ENCODE data around the gene CTSV. TPM values are rescaled to one million over a fixed set of nuclear protein-coding genes. Genes with fewer than 3 reads are reported as not detected.
A peak's percentile ranks its signal among the peaks of the same experiment; 100 is the strongest.
"Not testable (repeated sequence)": the region's sequence is repeated elsewhere in the genome, so short reads cannot be mapped to it uniquely, and the experiment has no call there.

CTSV gene
- total RNA-seq, 1 experiment from 2014 or later, result 27.1 TPM

- TF ChIP-seq POLR2AphosphoS5 (IDR thresholded peaks at IDR 0.05; ENCODE audit: low read depth, low read length), result peak; percentile 0; the same call in 1 of the 2 replicates
- no peak for TF ChIP-seq CTCF (IDR thresholded peaks at IDR 0.05)
- BruUV-seq (replicated peaks), result no TSS peak
- Histone ChIP-seq H3K36me3 (ENCODE audit: control insufficient read depth, insufficient read depth, low read length) (no peaks in the 10 kb centered on the region; the same call in 1 of the 2 replicates), H3K9me3 (ENCODE audit: control insufficient read depth, insufficient read depth, low read depth, low read length) (no peaks in the 10 kb centered on the region), H3K4me1 (ENCODE audit: control insufficient read depth, insufficient read depth, low read length) (peaks cover 7% of the 10 kb centered on the region), H3K4me3 (ENCODE audit: low read depth in 2 of 2, low read length in 2 of 2) (peak overlapping the region; percentile 63 to 82), H3K27ac (ENCODE audit: low read length) (peak overlapping the region; percentile 75), H3K27me3 (ENCODE audit: control insufficient read depth, insufficient read depth, low read length) (no peaks in the 10 kb centered on the region)
- peak; percentile 84 for ATAC-seq
- intact Hi-C loops (cut with micrococcal nuclease; ENCODE audit: unreplicated experiment) (no loop called here), in situ Hi-C loops (cut with HindIII; ENCODE audit: low pct_unique_long_range_greater_than_20kb, low sequenced_read_pairs) (no loop called here)
- CTCF ChIA-PET, result no interaction called here
- no peak for DNase-seq (ENCODE audit: low read depth, low spot score)
- POLR2A ChIA-PET, result no interaction called here
These were observed 545 bp upstream of the CTSV start for GRCh38 chr9:97039514-97039860.

GRCh38 chr9:97023505-97023904, 15.4 kb downstream of the CTSV start:
- H3K36me3 ChIP-seq (ENCODE audit: control insufficient read depth, insufficient read depth, low read length); H3K9me3 ChIP-seq (ENCODE audit: control insufficient read depth, insufficient read depth, low read depth, low read length); BruUV-seq (replicated peaks); DNase-seq (ENCODE audit: low read depth, low spot score); H3K4me3 ChIP-seq (ENCODE audit: low read depth in 2 of 2, low read length in 2 of 2); H3K27ac ChIP-seq (ENCODE audit: low read length); intact Hi-C loops (cut with micrococcal nuclease; ENCODE audit: unreplicated experiment); ATAC-seq; H3K4me1 ChIP-seq (ENCODE audit: control insufficient read depth, insufficient read depth, low read length); in situ Hi-C loops (cut with HindIII; ENCODE audit: low pct_unique_long_range_greater_than_20kb, low sequenced_read_pairs); POLR2A ChIA-PET; H3K27me3 ChIP-seq (ENCODE audit: control insufficient read depth, insufficient read depth, low read length); CTCF ChIA-PET: not testable (repeated sequence)

GRCh38 chr9:97013151-97014132, 25.5 kb downstream of the CTSV start:
- H3K9me3 ChIP-seq (ENCODE audit: control insufficient read depth, insufficient read depth, low read depth, low read length); H3K36me3 ChIP-seq (ENCODE audit: control insufficient read depth, insufficient read depth, low read length); H3K27me3 ChIP-seq (ENCODE audit: control insufficient read depth, insufficient read depth, low read length); POLR2A ChIA-PET; CTCF ChIA-PET; H3K4me1 ChIP-seq (ENCODE audit: control insufficient read depth, insufficient read depth, low read length); BruUV-seq (replicated peaks); in situ Hi-C loops (cut with HindIII; ENCODE audit: low pct_unique_long_range_greater_than_20kb, low sequenced_read_pairs); intact Hi-C loops (cut with micrococcal nuclease; ENCODE audit: unreplicated experiment): not testable (repeated sequence)
- DNase-seq (ENCODE audit: low read depth, low spot score), result peak; percentile 18
- peak; percentile 99 for ATAC-seq
- Histone ChIP-seq H3K27ac (ENCODE audit: low read length) (peak overlapping the region; percentile 72), H3K4me3 (ENCODE audit: low read depth in 2 of 2, low read length in 2 of 2) (peak overlapping the region; percentile 46 to 59)
- TF ChIP-seq POLR2AphosphoS5 (IDR thresholded peaks at IDR 0.05; ENCODE audit: low read depth, low read length), result peak; percentile 47; the same call in 1 of the 2 replicates

- POLR2A ChIA-PET; CTCF ChIA-PET; intact Hi-C loops (cut with micrococcal nuclease; ENCODE audit: unreplicated experiment); BruUV-seq (replicated peaks); DNase-seq (ENCODE audit: low read depth, low spot score); in situ Hi-C loops (cut with HindIII; ENCODE audit: low pct_unique_long_range_greater_than_20kb, low sequenced_read_pairs); H3K9me3 ChIP-seq (ENCODE audit: control insufficient read depth, insufficient read depth, low read depth, low read length); H3K4me1 ChIP-seq (ENCODE audit: control insufficient read depth, insufficient read depth, low read length); H3K27ac ChIP-seq (ENCODE audit: low read length); H3K36me3 ChIP-seq (ENCODE audit: control insufficient read depth, insufficient read depth, low read length); H3K27me3 ChIP-seq (ENCODE audit: control insufficient read depth, insufficient read depth, low read length): not testable (repeated sequence)
- peak overlapping the region; percentile 46 to 59 for H3K4me3 ChIP-seq (ENCODE audit: low read depth in 2 of 2, low read length in 2 of 2)
- peak; percentile 72; the same call in 1 of the 2 replicates for ATAC-seq
These were observed 26.3 kb downstream of the CTSV start for GRCh38 chr9:97012617-97013016.

GRCh38 chr9:97002195-97002594, 36.7 kb downstream of the CTSV start:
- POLR2A ChIA-PET; H3K4me3 ChIP-seq (ENCODE audit: low read depth in 2 of 2, low read length in 2 of 2); intact Hi-C loops (cut with micrococcal nuclease; ENCODE audit: unreplicated experiment); DNase-seq (ENCODE audit: low read depth, low spot score); H3K27me3 ChIP-seq (ENCODE audit: control insufficient read depth, insufficient read depth, low read length); in situ Hi-C loops (cut with HindIII; ENCODE audit: low pct_unique_long_range_greater_than_20kb, low sequenced_read_pairs); H3K4me1 ChIP-seq (ENCODE audit: control insufficient read depth, insufficient read depth, low read length); ATAC-seq; H3K27ac ChIP-seq (ENCODE audit: low read length); H3K9me3 ChIP-seq (ENCODE audit: control insufficient read depth, insufficient read depth, low read depth, low read length); CTCF ChIA-PET; BruUV-seq (replicated peaks); H3K36me3 ChIP-seq (ENCODE audit: control insufficient read depth, insufficient read depth, low read length): not testable (repeated sequence)

- H3K27ac ChIP-seq (ENCODE audit: low read length); BruUV-seq (replicated peaks); intact Hi-C loops (cut with micrococcal nuclease; ENCODE audit: unreplicated experiment); H3K4me3 ChIP-seq (ENCODE audit: low read depth in 2 of 2, low read length in 2 of 2); DNase-seq (ENCODE audit: low read depth, low spot score); H3K36me3 ChIP-seq (ENCODE audit: control insufficient read depth, insufficient read depth, low read length); ATAC-seq; H3K9me3 ChIP-seq (ENCODE audit: control insufficient read depth, insufficient read depth, low read depth, low read length); H3K27me3 ChIP-seq (ENCODE audit: control insufficient read depth, insufficient read depth, low read length); in situ Hi-C loops (cut with HindIII; ENCODE audit: low pct_unique_long_range_greater_than_20kb, low sequenced_read_pairs); POLR2A ChIA-PET; CTCF ChIA-PET; H3K4me1 ChIP-seq (ENCODE audit: control insufficient read depth, insufficient read depth, low read length): not testable (repeated sequence)
These were observed 37.6 kb downstream of the CTSV start for GRCh38 chr9:97001338-97001737.

Data from Panc1 (cell line).